Osteoblast (primary cell): ENCODE results near the gene DLG2. TPM values are rescaled to one million over a fixed set of nuclear protein-coding genes. Genes with fewer than 3 reads are reported as not detected.

Experiments
- DNase-seq: peaks from one replicate; pipeline ENCODE4 v3.0.0; 2011; ENCODE audit warnings: low spot score, mixed read lengths; ENCODE audit not compliant: insufficient read length; ENCODE audit errors: missing footprints
- H2AFZ ChIP-seq: 2 replicates; pipeline ENCODE4 v1.6.0; 2011; ENCODE audit warnings: mild to moderate bottlenecking, low read length
- H3K27ac ChIP-seq: 2 replicates; pipeline ENCODE4 v1.5.1; 2011; ENCODE audit warnings: mild to moderate bottlenecking, low read depth, low read length, moderate library complexity
- H3K27me3 ChIP-seq: 2 replicates; pipeline ENCODE4 v1.6.0; 2012; ENCODE audit warnings: mild to moderate bottlenecking, control low read depth, inconsistent platforms, low read length, moderate library complexity; ENCODE audit not compliant: insufficient read depth
- H3K36me3 ChIP-seq: 2 replicates; pipeline ENCODE4 v1.5.1; 2011; ENCODE audit warnings: mild to moderate bottlenecking, low read length, control low read depth, moderate library complexity; ENCODE audit not compliant: insufficient read depth
- H3K4me1 ChIP-seq: 2 replicates; pipeline ENCODE4 v1.5.1; 2011; ENCODE audit warnings: mild to moderate bottlenecking, low read length, control low read depth, moderate library complexity; ENCODE audit not compliant: insufficient read depth
- H3K4me2 ChIP-seq: 2 replicates; pipeline ENCODE4 v1.6.0; 2011; ENCODE audit warnings: mild to moderate bottlenecking, low read length; ENCODE audit not compliant: insufficient read depth
- H3K4me3 ChIP-seq: fragments of 200-600 bp; sonication (generic); 3 replicates; pipeline ENCODE4 v1.5.1; 2012; ENCODE audit warnings: mild to moderate bottlenecking, low read length, inconsistent platforms; ENCODE audit not compliant: insufficient read depth
- H3K79me2 ChIP-seq: 2 replicates; pipeline ENCODE4 v1.6.0; 2012; ENCODE audit warnings: mild to moderate bottlenecking, low read length, control low read depth, inconsistent platforms; ENCODE audit not compliant: insufficient read depth
- H3K9me3 ChIP-seq: 2 replicates; pipeline ENCODE4 v1.5.1; 2011; ENCODE audit warnings: low read depth, low read length, control low read depth
- H4K20me1 ChIP-seq: 2 replicates; pipeline ENCODE4 v1.6.0; 2012; ENCODE audit warnings: mild to moderate bottlenecking, low read length, control low read depth; ENCODE audit not compliant: insufficient read depth
- CTCF ChIP-seq: IDR thresholded peaks from 2 replicates; pipeline ENCODE4 v1.5.1; 2011; ENCODE audit warnings: mild to moderate bottlenecking, low read depth, low read length, moderate library complexity; ENCODE audit errors: extremely low read depth
- total RNA-seq: library from RNA; depleted of rRNA; stranded (reverse); fragments of >200 nt; gene quantifications from 2 replicates; pipeline ENCODE4 v1.2.3, GENCODE V29; 2012

Gene DLG2
- total RNA-seq, 1 donor: 3.3 TPM

- H3K36me3 ChIP-seq: no peaks in the 10 kb centered on the region
- no peaks in the 10 kb centered on the region for H3K79me2 ChIP-seq
- no peaks in the 10 kb centered on the region for H3K4me1 ChIP-seq
- H3K4me2 ChIP-seq: no peak overlapping the region
- no peak overlapping the region for H2AFZ ChIP-seq
- H3K9me3 ChIP-seq: no peaks in the 10 kb centered on the region
- no peak for TF ChIP-seq CTCF
- H3K27me3 ChIP-seq: no peaks in the 10 kb centered on the region
- no peak for DNase-seq
- no peaks in the 10 kb centered on the region for H4K20me1 ChIP-seq
- no peak overlapping the region for H3K27ac ChIP-seq
- H3K4me3 ChIP-seq: no peak overlapping the region
Measured at GRCh38 chr11:83865636-83866461, 1761.3 kb downstream of the DLG2 start.

GRCh38 chr11:83864412-83865057, 1762.6 kb downstream of the DLG2 start:
- Histone ChIP-seq H4K20me1 (no peaks in the 10 kb centered on the region), H3K9me3 (no peaks in the 10 kb centered on the region), H3K36me3 (no peaks in the 10 kb centered on the region), H3K27ac (no peak overlapping the region), H3K4me1 (no peaks in the 10 kb centered on the region), H3K79me2 (no peaks in the 10 kb centered on the region), H2AFZ (no peak overlapping the region), H3K27me3 (no peaks in the 10 kb centered on the region), H3K4me2 (no peak overlapping the region), H3K4me3 (no peak overlapping the region)
- TF ChIP-seq CTCF: no peak
- no peak for DNase-seq

DNA sequence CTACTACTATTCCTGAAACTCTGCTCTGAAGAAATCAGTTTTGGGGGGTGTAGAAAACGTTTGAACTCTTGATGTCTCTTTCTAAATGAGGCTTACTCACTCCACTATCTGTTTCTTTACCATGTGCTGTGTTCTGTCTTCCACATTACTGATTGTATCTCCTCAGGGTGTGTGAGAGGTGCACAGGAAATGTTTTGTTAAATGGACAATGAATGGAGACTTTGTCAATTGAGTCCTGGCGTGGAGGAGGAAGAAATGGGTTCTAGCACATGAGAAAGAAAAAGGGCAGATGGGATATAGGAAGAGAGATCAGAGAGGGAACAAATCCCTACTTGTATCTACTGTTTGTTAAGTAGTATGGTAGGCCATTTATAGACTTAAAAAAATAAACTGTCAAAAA, 1763.9 kb downstream of the DLG2 start:
- no peak for TF ChIP-seq CTCF
- H3K79me2 ChIP-seq: no peaks in the 10 kb centered on the region

GRCh38 chr11:83862691-83863090, 1764.5 kb downstream of the DLG2 start:
- no peaks in the 10 kb centered on the region for H4K20me1 ChIP-seq
- H2AFZ ChIP-seq: no peak overlapping the region
- DNase-seq: no peak
- no peaks in the 10 kb centered on the region for H3K36me3 ChIP-seq
- H3K4me3 ChIP-seq: no peak overlapping the region
- no peaks in the 10 kb centered on the region for H3K9me3 ChIP-seq
- TF ChIP-seq CTCF: no peak
- no peak overlapping the region for H3K27ac ChIP-seq
- no peak overlapping the region for H3K4me2 ChIP-seq
- H3K4me1 ChIP-seq: no peaks in the 10 kb centered on the region
- no peaks in the 10 kb centered on the region for H3K27me3 ChIP-seq
- no peaks in the 10 kb centered on the region for H3K79me2 ChIP-seq

More for the DNA sequence above, 1763.9 kb downstream of the DLG2 start:
- DNase-seq: no peak
- no peak overlapping the region for H3K27ac ChIP-seq
- H3K27me3 ChIP-seq: no peaks in the 10 kb centered on the region
- no peaks in the 10 kb centered on the region for H3K4me1 ChIP-seq
- no peak overlapping the region for H2AFZ ChIP-seq
- no peaks in the 10 kb centered on the region for H3K36me3 ChIP-seq
- no peaks in the 10 kb centered on the region for H3K9me3 ChIP-seq
- H4K20me1 ChIP-seq: no peaks in the 10 kb centered on the region
- H3K4me2 ChIP-seq: no peak overlapping the region
- H3K4me3 ChIP-seq: no peak overlapping the region
